ENCODE results near the gene ACACA. TPM values are rescaled to one million over a fixed set of nuclear protein-coding genes. Genes with fewer than 3 reads are reported as not detected.

ACACA gene
- total and polyA plus RNA-seq, 3 experiments from 2014 or later: 7.5 to 51.1 (median 41.3) TPM

GRCh38 chr17:37276475-37276874, 130.2 kb downstream of the ACACA start:
- peaks cover 4 to 42% (median 23%) of the 10 kb centered on the region in 3 donors for H3K36me3 Mint-ChIP-seq
- Histone ChIP-seq H3K27ac (ENCODE audit: low read depth, low read length) (no peak overlapping the region), H3K27me3 (ENCODE audit: insufficient read depth, low read length, poor library complexity, severe bottlenecking) (no peaks in the 10 kb centered on the region), H3K4me3 (ENCODE audit: low read length) (no peak overlapping the region), H3K9me3 (ENCODE audit: low read length) (no peaks in the 10 kb centered on the region), H3K36me3 (ENCODE audit: insufficient read depth, low read length) (no peaks in the 10 kb centered on the region), H3K4me1 (ENCODE audit: insufficient read depth, low read length) (no peaks in the 10 kb centered on the region)
- no peaks in the 10 kb centered on the region for H3K9me3 Mint-ChIP-seq
- no peaks in the 10 kb centered on the region for H3K4me1 Mint-ChIP-seq
- peak overlapping the region in 2 of 8 donors; percentile 12 to 13 for H3K27ac Mint-ChIP-seq
- no peaks in the 10 kb centered on the region for H3K27me3 Mint-ChIP-seq
- ChIA-PET CTCF (no interaction called here), POLR2A (interaction anchor here (0.6 kb wide), 1 partner anchor 532 kb away, joined by 4 read pairs; no protein-coding TSS in a partner anchor)
- DNase-seq: no peak
- no peak overlapping the region for H3K4me3 Mint-ChIP-seq

GRCh38 chr17:37274461-37274860, 132.2 kb downstream of the ACACA start:
- Histone ChIP-seq H3K27me3 (ENCODE audit: insufficient read depth, low read length, poor library complexity, severe bottlenecking) (no peaks in the 10 kb centered on the region), H3K9me3 (ENCODE audit: low read length) (no peaks in the 10 kb centered on the region), H3K27ac (ENCODE audit: low read depth, low read length) (no peak overlapping the region), H3K4me1 (ENCODE audit: insufficient read depth, low read length) (no peaks in the 10 kb centered on the region), H3K4me3 (ENCODE audit: low read length) (no peak overlapping the region), H3K36me3 (ENCODE audit: insufficient read depth, low read length) (no peaks in the 10 kb centered on the region)
- no peaks in the 10 kb centered on the region for H3K9me3 Mint-ChIP-seq
- no peak overlapping the region for H3K27ac Mint-ChIP-seq
- ChIA-PET CTCF (no interaction called here), POLR2A (no interaction called here)
- peaks cover 16 to 52% (median 29%) of the 10 kb centered on the region in 3 donors for H3K36me3 Mint-ChIP-seq
- no peak overlapping the region for H3K4me3 Mint-ChIP-seq
- H3K4me1 Mint-ChIP-seq: no peaks in the 10 kb centered on the region
- no peaks in the 10 kb centered on the region for H3K27me3 Mint-ChIP-seq
- no peak for DNase-seq

DNA sequence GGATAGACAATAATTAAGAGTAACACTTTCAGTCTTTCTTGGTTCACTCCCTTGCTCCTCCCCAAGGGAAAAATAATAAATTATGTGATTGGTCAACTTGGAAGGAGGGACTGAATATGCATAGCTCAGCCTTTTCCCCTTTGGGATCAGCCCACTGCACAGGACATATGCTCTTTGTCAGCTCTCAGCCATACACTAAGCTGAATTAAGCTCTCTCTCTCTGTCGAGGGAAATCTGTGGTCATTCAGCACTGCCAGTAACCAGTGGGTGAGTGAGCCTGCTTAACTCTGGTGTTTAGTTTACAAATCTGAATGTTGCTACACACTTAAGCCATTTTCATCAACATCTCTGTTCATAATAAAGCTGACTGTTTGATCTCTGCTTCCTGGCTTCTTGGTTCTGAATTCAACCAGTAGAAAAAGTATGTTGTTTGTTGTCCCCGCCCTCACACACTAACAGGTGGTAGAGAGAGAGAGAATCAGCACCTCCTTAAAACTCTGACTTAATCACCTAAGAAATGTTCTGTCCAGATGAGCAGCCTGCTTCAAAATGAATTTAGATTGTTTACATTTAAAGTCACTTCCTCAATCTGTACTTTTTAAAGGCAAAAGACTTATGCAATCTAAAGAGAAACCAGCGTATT, 133.1 kb downstream of the ACACA start:
- Histone ChIP-seq H3K27me3 (ENCODE audit: insufficient read depth, low read length, poor library complexity, severe bottlenecking) (no peaks in the 10 kb centered on the region), H3K4me1 (ENCODE audit: insufficient read depth, low read length) (no peaks in the 10 kb centered on the region), H3K27ac (ENCODE audit: low read depth, low read length) (no peak overlapping the region), H3K36me3 (ENCODE audit: insufficient read depth, low read length) (no peaks in the 10 kb centered on the region), H3K9me3 (ENCODE audit: low read length) (no peaks in the 10 kb centered on the region), H3K4me3 (ENCODE audit: low read length) (no peak overlapping the region)
- no peak overlapping the region for H3K4me3 Mint-ChIP-seq
- H3K27me3 Mint-ChIP-seq: no peaks in the 10 kb centered on the region
- no peaks in the 10 kb centered on the region for H3K4me1 Mint-ChIP-seq
- no peak for DNase-seq
- H3K9me3 Mint-ChIP-seq: no peaks in the 10 kb centered on the region
- H3K36me3 Mint-ChIP-seq: peaks cover 16 to 57% (median 33%) of the 10 kb centered on the region in 3 donors
- CTCF ChIA-PET: no interaction called here
- POLR2A ChIA-PET: no interaction called here
- H3K27ac Mint-ChIP-seq: peak overlapping the region in 1 of 8 donors; percentile 30

GRCh38 chr17:37265446-37266173, 141.0 kb downstream of the ACACA start:
- H3K27me3 Mint-ChIP-seq: no peaks in the 10 kb centered on the region
- Histone ChIP-seq H3K27ac (ENCODE audit: low read depth, low read length) (no peak overlapping the region), H3K27me3 (ENCODE audit: insufficient read depth, low read length, poor library complexity, severe bottlenecking) (no peaks in the 10 kb centered on the region), H3K9me3 (ENCODE audit: low read length) (no peaks in the 10 kb centered on the region), H3K4me3 (ENCODE audit: low read length) (no peak overlapping the region), H3K4me1 (ENCODE audit: insufficient read depth, low read length) (no peaks in the 10 kb centered on the region), H3K36me3 (ENCODE audit: insufficient read depth, low read length) (peaks cover 19% of the 10 kb centered on the region)
- peak overlapping the region in 1 of 8 donors; percentile 10 for H3K27ac Mint-ChIP-seq
- DNase-seq: no peak
- no peaks in the 10 kb centered on the region for H3K4me1 Mint-ChIP-seq
- H3K36me3 Mint-ChIP-seq: peaks cover 48 to 69% (median 51%) of the 10 kb centered on the region in 3 donors
- H3K9me3 Mint-ChIP-seq: peaks cover 0 to 11% (median 8%) of the 10 kb centered on the region in 5 donors
- H3K4me3 Mint-ChIP-seq: no peak overlapping the region
- CTCF ChIA-PET: no interaction called here
- POLR2A ChIA-PET: no interaction called here

DNA sequence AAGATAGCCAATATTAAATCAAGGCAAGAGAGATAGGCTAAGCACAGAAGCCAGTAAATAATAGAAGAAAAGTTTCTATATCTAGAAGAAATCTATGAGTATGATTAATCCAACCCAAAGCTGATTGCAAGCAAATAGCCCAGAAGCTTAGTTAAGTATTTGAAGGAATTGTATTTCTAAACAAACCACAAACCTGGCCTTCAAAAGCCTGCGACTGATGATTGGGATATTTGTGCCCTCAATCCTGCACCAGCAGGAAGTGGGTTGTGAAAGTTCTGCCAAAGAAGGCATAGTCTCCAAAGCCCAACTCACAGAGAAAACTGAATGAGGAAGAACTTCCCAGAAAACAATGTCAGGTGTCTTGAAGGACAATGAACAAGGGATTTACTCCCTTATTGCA, 145.3 kb downstream of the ACACA start:
- no peaks in the 10 kb centered on the region for H3K9me3 ChIP-seq (ENCODE audit: low read length)
- POLR2A ChIA-PET: no interaction called here
- H3K4me1 ChIP-seq (ENCODE audit: insufficient read depth, low read length): no peaks in the 10 kb centered on the region
- H3K36me3 ChIP-seq (ENCODE audit: insufficient read depth, low read length): peaks cover 20% of the 10 kb centered on the region
- no peak overlapping the region for H3K27ac ChIP-seq (ENCODE audit: low read depth, low read length)
- Mint-ChIP-seq H3K9me3 (peaks cover 0 to 8% (median 5%) of the 10 kb centered on the region in 5 donors), H3K4me1 (no peaks in the 10 kb centered on the region), H3K36me3 (peaks cover 22 to 56% (median 26%) of the 10 kb centered on the region in 3 donors), H3K4me3 (no peak overlapping the region), H3K27me3 (no peaks in the 10 kb centered on the region), H3K27ac (no peak overlapping the region)
- no peak overlapping the region for H3K4me3 ChIP-seq (ENCODE audit: low read length)
- DNase-seq: no peak
- no peaks in the 10 kb centered on the region for H3K27me3 ChIP-seq (ENCODE audit: insufficient read depth, low read length, poor library complexity, severe bottlenecking)
- CTCF ChIA-PET: no interaction called here

DNA sequence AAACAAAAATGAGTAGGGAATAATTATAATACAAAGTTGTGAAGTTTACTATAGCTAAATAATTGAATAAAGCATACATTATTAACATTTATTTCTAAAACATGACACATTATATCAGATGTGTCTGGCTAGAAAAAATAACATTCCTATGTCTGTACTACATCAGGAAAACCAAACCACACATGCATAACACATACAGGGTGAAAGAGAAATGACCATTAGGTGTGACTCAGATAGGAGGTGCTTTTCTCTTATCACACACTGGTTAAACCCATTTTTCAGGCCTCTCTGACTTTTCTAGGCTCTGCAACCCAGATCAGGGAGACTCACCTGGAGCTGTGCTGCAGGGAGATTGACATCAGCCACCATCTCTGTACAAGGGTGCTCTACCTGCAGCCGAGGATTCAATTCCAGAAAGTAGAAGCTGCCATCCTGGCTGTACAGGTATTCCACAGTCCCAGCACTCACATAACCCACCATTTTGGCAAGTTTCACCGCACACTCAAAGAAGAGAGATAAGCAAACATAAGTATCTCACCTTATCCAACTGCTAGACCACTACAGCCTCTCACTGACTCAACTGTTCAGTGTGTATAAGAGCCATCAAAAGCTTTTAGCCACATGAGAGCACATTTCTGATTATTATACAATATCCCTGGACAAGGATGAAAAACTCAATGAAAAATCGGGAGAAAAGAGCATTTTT, 147.5 kb downstream of the ACACA start:
- Mint-ChIP-seq H3K36me3 (peaks cover 1 to 42% (median 11%) of the 10 kb centered on the region in 3 donors), H3K27ac (no peak overlapping the region), H3K4me1 (no peaks in the 10 kb centered on the region), H3K4me3 (no peak overlapping the region), H3K27me3 (no peaks in the 10 kb centered on the region), H3K9me3 (no peaks in the 10 kb centered on the region)
- H3K36me3 ChIP-seq (ENCODE audit: insufficient read depth, low read length): peaks cover 8% of the 10 kb centered on the region
- H3K27ac ChIP-seq (ENCODE audit: low read depth, low read length): no peak overlapping the region
- ChIA-PET POLR2A (no interaction called here), CTCF (no interaction called here)
- no peaks in the 10 kb centered on the region for H3K9me3 ChIP-seq (ENCODE audit: low read length)
- H3K4me1 ChIP-seq (ENCODE audit: insufficient read depth, low read length): no peaks in the 10 kb centered on the region
- H3K4me3 ChIP-seq (ENCODE audit: low read length): no peak overlapping the region
- DNase-seq: no peak
- H3K27me3 ChIP-seq (ENCODE audit: insufficient read depth, low read length, poor library complexity, severe bottlenecking): no peaks in the 10 kb centered on the region

- H3K4me1 ChIP-seq (ENCODE audit: insufficient read depth, low read length): no peaks in the 10 kb centered on the region
- POLR2A ChIA-PET: no interaction called here
- peaks cover 5% of the 10 kb centered on the region for H3K36me3 ChIP-seq (ENCODE audit: insufficient read depth, low read length)
These were observed 150.0 kb downstream of the ACACA start for GRCh38 chr17:37256627-37257026.

DNA sequence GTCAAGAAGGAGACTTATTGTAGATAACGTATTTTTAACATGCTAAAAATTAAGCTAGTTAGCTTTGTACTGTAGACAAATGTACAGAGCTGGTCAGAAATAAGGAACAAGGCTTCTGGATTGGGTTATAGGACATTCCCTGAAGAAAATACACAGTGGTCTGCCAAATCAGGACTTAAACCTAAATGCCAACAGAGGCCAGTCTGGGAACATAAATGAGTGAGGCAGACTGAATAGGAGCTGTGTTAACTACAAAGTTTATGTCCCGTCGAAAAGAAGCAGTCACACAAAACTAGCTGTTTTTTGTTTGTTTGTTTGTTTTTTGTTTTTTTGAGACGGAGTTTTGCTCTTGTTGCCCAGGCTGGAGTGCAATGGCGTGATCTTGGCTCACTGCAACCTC, 151.2 kb downstream of the ACACA start:
- no peak overlapping the region for H3K27ac Mint-ChIP-seq
- CTCF ChIA-PET: no interaction called here
- no peaks in the 10 kb centered on the region for H3K4me1 Mint-ChIP-seq
- no peak for DNase-seq
- no peak overlapping the region for H3K4me3 ChIP-seq (ENCODE audit: low read length)
- no peaks in the 10 kb centered on the region for H3K27me3 ChIP-seq (ENCODE audit: insufficient read depth, low read length, poor library complexity, severe bottlenecking)
- no peak overlapping the region for H3K4me3 Mint-ChIP-seq
- H3K9me3 Mint-ChIP-seq: no peaks in the 10 kb centered on the region
- no peak overlapping the region for H3K27ac ChIP-seq (ENCODE audit: low read depth, low read length)
- H3K9me3 ChIP-seq (ENCODE audit: low read length): no peaks in the 10 kb centered on the region
- H3K4me1 ChIP-seq (ENCODE audit: insufficient read depth, low read length): no peaks in the 10 kb centered on the region
- POLR2A ChIA-PET: no interaction called here
- H3K36me3 ChIP-seq (ENCODE audit: insufficient read depth, low read length): peaks cover 5% of the 10 kb centered on the region
- H3K27me3 Mint-ChIP-seq: no peaks in the 10 kb centered on the region
- H3K36me3 Mint-ChIP-seq: peaks cover 4 to 39% (median 7%) of the 10 kb centered on the region in 3 donors

More at GRCh38 chr17:37256627-37257026, 150.0 kb downstream of the ACACA start:
- Histone ChIP-seq H3K9me3 (ENCODE audit: low read length) (no peaks in the 10 kb centered on the region), H3K4me3 (ENCODE audit: low read length) (no peak overlapping the region), H3K27me3 (ENCODE audit: insufficient read depth, low read length, poor library complexity, severe bottlenecking) (no peaks in the 10 kb centered on the region), H3K27ac (ENCODE audit: low read depth, low read length) (no peak overlapping the region)
- Mint-ChIP-seq H3K27me3 (no peaks in the 10 kb centered on the region), H3K9me3 (no peaks in the 10 kb centered on the region), H3K27ac (no peak overlapping the region), H3K4me1 (no peaks in the 10 kb centered on the region), H3K4me3 (no peak overlapping the region), H3K36me3 (peaks cover 0 to 37% (median 7%) of the 10 kb centered on the region in 3 donors)
- CTCF ChIA-PET: no interaction called here
- DNase-seq: no peak

All from CD8-positive, alpha-beta memory T cell (primary cell).